Vein endothelial cell (primary cell): ENCODE results near the gene GLIPR1. TPM values are rescaled to one million over a fixed set of nuclear protein-coding genes. Genes with fewer than 3 reads are reported as not detected.

Experiments used
- total RNA-seq: library from RNA; depleted of rRNA; stranded (reverse); fragments of >200 nt; gene quantifications from 2 replicates; pipeline ENCODE4 v1.2.3, GENCODE V29; 2012

Gene GLIPR1
- 17.6 and 24.8 TPM in 2 replicates for total RNA-seq

GRCh38 chr12:75480469-75480949 is at the start of gene GLIPR1:
Gene GLIPR1, plus strand, starts transcription at chr12:75480755. Its CDS starts 126 bp downstream, at chr12:75480881.

DNA sequence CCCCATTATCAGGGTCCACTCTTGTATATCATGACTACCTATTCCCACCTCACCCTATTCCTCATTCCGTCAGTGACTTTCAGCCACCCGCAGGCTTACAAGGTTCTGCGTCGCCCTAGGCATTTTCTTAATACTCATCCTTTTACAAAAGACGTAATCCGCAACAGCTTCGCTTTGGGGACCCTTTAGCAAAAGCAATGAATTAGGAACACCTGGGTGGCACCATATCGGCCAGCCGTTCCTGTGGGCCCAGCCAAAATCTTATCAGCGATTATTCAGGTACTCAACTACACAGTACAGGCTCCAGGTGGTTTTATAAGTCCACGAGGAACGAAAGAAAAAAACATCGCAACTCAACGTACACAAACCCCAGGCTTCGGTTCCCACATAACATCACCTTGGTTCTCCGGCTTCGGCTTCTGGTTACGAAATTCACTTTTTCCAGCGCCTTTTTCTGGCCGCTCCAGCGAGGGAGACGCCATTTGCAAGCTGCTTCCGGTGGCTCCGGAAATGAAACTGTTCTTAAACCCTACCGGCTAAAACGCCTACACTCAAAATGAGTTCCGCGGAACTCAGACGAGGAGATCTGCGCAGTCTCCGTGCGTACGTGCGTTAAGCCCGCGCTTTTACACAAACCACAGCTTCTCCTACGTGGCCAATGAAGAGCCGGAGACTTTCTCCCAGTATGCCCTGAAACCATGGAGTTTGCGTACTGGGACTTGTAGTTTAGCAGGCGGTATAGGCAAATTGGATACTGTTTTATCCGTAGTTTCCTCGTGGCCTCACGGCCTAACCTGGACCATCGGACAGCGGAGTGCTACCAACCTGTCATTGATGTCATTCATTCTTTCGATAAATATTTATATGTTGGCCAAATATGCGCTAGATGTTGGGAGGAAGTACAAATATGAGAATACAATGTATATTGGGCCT is 30.8 kb downstream of the GLIPR1 start, which contains the start of gene KRR1:
KRR1 (minus strand) TSS at position 494 of the 933 bp plus-strand sequence; CDS start at position 482, 12 bp downstream.

Other genes starting within 250 kb of the GLIPR1 start
- gene CAPS2, start 150.4 kb upstream of the GLIPR1 start, total RNA-seq = under 0.01 and 0.57 TPM in 2 replicates
- gene GLIPR1L1, start 146.1 kb upstream of the GLIPR1 start, total RNA-seq = not detected in 2 replicates
- 0.33 TPM in 1 of 2 replicates, not detected in the other for gene GLIPR1L2, start 89.7 kb upstream of the GLIPR1 start, total RNA-seq
- 28.1 and 58.1 TPM in 2 replicates for gene KRR1, start 30.9 kb downstream of the GLIPR1 start, total RNA-seq